Measurements from ENCODE around the gene KCNAB1.

DNA sequence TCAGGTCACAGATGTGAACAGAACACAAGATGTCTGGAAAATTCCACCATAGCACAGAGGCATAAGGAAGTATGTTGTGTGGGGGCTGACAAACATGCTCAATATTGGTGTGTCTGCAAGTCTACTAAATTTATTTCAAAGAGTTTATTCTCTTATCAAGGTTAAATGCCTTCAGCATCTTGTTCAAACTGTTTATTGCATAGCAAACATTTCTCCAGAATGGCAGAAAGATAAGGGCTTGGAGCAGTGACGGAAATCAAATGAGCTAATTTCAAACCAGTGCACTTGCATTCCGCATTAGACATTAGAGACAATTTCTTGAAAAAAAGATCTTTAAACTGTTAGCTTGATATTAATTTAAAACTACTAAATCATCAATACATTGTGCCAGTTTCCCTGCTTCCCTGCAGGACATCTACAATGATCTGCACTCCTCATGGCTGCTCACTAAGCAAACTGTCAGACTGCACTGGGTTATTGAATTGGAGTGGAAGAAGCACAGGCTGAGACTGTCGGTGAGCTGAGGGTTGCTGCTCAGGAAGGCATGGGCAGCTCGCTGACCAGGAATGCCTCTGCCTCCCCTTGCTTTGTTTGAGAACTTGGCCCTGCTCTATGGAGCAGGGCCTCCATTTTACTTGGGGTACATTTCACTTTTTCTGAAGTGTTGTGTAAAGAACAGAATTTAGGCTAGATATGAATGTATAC lies 89.4 kb downstream of the KCNAB1 start:
- TF ChIP-seq SP1 (CRISPR knock-in tag; conservative IDR thresholded peaks at IDR 0.05) (no peak), JUN (CRISPR knock-in tag; IDR thresholded peaks at IDR 0.05) (no peak), RELA (CRISPR knock-in tag; IDR thresholded peaks at IDR 0.05; ENCODE audit: borderline replicate concordance) (no peak), GABPB1 (CRISPR knock-in tag; IDR thresholded peaks at IDR 0.05) (no peak), CBFB (CRISPR knock-in tag; IDR thresholded peaks at IDR 0.05; ENCODE audit: low read depth) (no peak)
- TF ChIP-seq, protein P1, sequence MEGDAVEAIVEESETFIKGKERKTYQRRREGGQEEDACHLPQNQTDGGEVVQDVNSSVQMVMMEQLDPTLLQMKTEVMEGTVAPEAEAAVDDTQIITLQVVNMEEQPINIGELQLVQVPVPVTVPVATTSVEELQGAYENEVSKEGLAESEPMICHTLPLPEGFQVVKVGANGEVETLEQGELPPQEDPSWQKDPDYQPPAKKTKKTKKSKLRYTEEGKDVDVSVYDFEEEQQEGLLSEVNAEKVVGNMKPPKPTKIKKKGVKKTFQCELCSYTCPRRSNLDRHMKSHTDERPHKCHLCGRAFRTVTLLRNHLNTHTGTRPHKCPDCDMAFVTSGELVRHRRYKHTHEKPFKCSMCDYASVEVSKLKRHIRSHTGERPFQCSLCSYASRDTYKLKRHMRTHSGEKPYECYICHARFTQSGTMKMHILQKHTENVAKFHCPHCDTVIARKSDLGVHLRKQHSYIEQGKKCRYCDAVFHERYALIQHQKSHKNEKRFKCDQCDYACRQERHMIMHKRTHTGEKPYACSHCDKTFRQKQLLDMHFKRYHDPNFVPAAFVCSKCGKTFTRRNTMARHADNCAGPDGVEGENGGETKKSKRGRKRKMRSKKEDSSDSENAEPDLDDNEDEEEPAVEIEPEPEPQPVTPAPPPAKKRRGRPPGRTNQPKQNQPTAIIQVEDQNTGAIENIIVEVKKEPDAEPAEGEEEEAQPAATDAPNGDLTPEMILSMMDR (IDR thresholded peaks at IDR 0.05) = no peak
- TF ChIP-seq, protein P2, sequence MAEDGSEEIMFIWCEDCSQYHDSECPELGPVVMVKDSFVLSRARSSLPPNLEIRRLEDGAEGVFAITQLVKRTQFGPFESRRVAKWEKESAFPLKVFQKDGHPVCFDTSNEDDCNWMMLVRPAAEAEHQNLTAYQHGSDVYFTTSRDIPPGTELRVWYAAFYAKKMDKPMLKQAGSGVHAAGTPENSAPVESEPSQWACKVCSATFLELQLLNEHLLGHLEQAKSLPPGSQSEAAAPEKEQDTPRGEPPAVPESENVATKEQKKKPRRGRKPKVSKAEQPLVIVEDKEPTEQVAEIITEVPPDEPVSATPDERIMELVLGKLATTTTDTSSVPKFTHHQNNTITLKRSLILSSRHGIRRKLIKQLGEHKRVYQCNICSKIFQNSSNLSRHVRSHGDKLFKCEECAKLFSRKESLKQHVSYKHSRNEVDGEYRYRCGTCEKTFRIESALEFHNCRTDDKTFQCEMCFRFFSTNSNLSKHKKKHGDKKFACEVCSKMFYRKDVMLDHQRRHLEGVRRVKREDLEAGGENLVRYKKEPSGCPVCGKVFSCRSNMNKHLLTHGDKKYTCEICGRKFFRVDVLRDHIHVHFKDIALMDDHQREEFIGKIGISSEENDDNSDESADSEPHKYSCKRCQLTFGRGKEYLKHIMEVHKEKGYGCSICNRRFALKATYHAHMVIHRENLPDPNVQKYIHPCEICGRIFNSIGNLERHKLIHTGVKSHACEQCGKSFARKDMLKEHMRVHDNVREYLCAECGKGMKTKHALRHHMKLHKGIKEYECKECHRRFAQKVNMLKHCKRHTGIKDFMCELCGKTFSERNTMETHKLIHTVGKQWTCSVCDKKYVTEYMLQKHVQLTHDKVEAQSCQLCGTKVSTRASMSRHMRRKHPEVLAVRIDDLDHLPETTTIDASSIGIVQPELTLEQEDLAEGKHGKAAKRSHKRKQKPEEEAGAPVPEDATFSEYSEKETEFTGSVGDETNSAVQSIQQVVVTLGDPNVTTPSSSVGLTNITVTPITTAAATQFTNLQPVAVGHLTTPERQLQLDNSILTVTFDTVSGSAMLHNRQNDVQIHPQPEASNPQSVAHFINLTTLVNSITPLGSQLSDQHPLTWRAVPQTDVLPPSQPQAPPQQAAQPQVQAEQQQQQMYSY (CRISPR knock-in tag; IDR thresholded peaks at IDR 0.05) = no peak
- TF ChIP-seq, protein P3, sequence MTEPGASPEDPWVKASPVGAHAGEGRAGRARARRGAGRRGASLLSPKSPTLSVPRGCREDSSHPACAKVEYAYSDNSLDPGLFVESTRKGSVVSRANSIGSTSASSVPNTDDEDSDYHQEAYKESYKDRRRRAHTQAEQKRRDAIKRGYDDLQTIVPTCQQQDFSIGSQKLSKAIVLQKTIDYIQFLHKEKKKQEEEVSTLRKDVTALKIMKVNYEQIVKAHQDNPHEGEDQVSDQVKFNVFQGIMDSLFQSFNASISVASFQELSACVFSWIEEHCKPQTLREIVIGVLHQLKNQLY (CRISPR knock-in tag; IDR thresholded peaks at IDR 0.05) = no peak
- TF ChIP-seq, protein P4, sequence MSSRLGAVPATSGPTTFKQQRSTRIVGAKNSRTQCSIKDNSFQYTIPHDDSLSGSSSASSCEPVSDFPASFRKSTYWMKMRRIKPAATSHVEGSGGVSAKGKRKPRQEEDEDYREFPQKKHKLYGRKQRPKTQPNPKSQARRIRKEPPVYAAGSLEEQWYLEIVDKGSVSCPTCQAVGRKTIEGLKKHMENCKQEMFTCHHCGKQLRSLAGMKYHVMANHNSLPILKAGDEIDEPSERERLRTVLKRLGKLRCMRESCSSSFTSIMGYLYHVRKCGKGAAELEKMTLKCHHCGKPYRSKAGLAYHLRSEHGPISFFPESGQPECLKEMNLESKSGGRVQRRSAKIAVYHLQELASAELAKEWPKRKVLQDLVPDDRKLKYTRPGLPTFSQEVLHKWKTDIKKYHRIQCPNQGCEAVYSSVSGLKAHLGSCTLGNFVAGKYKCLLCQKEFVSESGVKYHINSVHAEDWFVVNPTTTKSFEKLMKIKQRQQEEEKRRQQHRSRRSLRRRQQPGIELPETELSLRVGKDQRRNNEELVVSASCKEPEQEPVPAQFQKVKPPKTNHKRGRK (CRISPR knock-in tag; IDR thresholded peaks at IDR 0.05; ENCODE audit: borderline replicate concordance) = no peak
- TF ChIP-seq, protein P5, sequence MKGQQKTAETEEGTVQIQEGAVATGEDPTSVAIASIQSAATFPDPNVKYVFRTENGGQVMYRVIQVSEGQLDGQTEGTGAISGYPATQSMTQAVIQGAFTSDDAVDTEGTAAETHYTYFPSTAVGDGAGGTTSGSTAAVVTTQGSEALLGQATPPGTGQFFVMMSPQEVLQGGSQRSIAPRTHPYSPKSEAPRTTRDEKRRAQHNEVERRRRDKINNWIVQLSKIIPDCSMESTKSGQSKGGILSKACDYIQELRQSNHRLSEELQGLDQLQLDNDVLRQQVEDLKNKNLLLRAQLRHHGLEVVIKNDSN (CRISPR knock-in tag; IDR thresholded peaks at IDR 0.05) = no peak

Data from WTC11 (cell line).